ENCODE data around the gene H19.

- TF ChIP-seq CTCF (IDR thresholded peaks at IDR 0.05) (no peak), POLR2A (IDR thresholded peaks at IDR 0.05) (no peak)
These were observed 33.3 kb downstream of the H19 start for GRCh38 chr11:1964348-1964747.
